Parathyroid adenoma (tissue), 2 donors: ENCODE measurements around the gene PDE8A.
"Not testable (repeated sequence)": the region's sequence is repeated elsewhere in the genome, so short reads cannot be mapped to it uniquely, and the experiment has no call there.

Experiments
- H2AFZ ChIP-seq: fragments of 300-600 bp; sonication (generic); one replicate; pipeline ENCODE4 v1.7.0; 2017; ENCODE audit warnings: antibody characterized with exemption, mild to moderate bottlenecking
- H3K27ac ChIP-seq: fragments of 300-600 bp; sonication (generic); one replicate; pipeline ENCODE4 v1.7.0; 2017
- H3K27me3 ChIP-seq: fragments of 300-600 bp; sonication (generic); one replicate; pipeline ENCODE4 v1.7.0; 2017; ENCODE audit warnings: low read length; ENCODE audit not compliant: control insufficient read depth, insufficient read depth
- H3K36me3 ChIP-seq: fragments of 300-600 bp; sonication (generic); one replicate; pipeline ENCODE4 v1.7.0; 2017; ENCODE audit warnings: low read length; ENCODE audit not compliant: control insufficient read depth, insufficient read depth
- H3K4me1 ChIP-seq: fragments of 300-600 bp; sonication (generic); one replicate; pipeline ENCODE4 v1.7.0; 2017; ENCODE audit warnings: control low read depth
- H3K4me2 ChIP-seq: fragments of 300-600 bp; sonication (generic); one replicate; pipeline ENCODE4 v1.7.0; 2017; ENCODE audit warnings: low read length
- H3K4me3 ChIP-seq: fragments of 300-600 bp; sonication (generic); one replicate; pipeline ENCODE4 v1.7.0; 2017; ENCODE audit warnings: low read depth, low read length
- H3K79me2 ChIP-seq: fragments of 300-600 bp; sonication (generic); one replicate; pipeline ENCODE4 v1.7.0; 2017; ENCODE audit warnings: control low read depth
- H3K9ac ChIP-seq: fragments of 300-600 bp; sonication (generic); one replicate; pipeline ENCODE4 v1.7.0; 2017; ENCODE audit warnings: mild to moderate bottlenecking
- H3K9me3 ChIP-seq: fragments of 300-600 bp; sonication (generic); one replicate; pipeline ENCODE4 v1.7.0; 2017; ENCODE audit warnings: low read length; ENCODE audit not compliant: control insufficient read depth
- CTCF ChIP-seq: fragments of 300-600 bp; sonication (generic); IDR thresholded peaks from one replicate; pipeline ENCODE4 v1.7.0; 2017; ENCODE audit warnings: antibody characterized with exemption, mild to moderate bottlenecking
- donor health status: primary hyperparathyroidism.

PDE8A gene

GRCh38 chr15:84983711-84984110, 2.1 kb downstream of the PDE8A start:
- H3K79me2 ChIP-seq = peaks cover 3% of the 10 kb centered on the region
- peak overlapping the region; percentile 6 for H3K4me3 ChIP-seq
- H3K27ac ChIP-seq = no peak overlapping the region
- peaks cover 6% of the 10 kb centered on the region for H3K4me1 ChIP-seq
- no peak for TF ChIP-seq CTCF
- no peaks in the 10 kb centered on the region for H3K9me3 ChIP-seq
- H2AFZ ChIP-seq = no peak overlapping the region
- H3K36me3 ChIP-seq = no peaks in the 10 kb centered on the region
- no peaks in the 10 kb centered on the region for H3K27me3 ChIP-seq
- no peak overlapping the region for H3K9ac ChIP-seq
- no peak overlapping the region for H3K4me2 ChIP-seq

GRCh38 chr15:84985158-84985557, 3.5 kb downstream of the PDE8A start:
- H3K4me1 ChIP-seq = peaks cover 6% of the 10 kb centered on the region
- no peak overlapping the region for H3K9ac ChIP-seq
- H3K9me3 ChIP-seq = no peaks in the 10 kb centered on the region
- no peak overlapping the region for H3K4me2 ChIP-seq
- H3K4me3 ChIP-seq = no peak overlapping the region
- no peaks in the 10 kb centered on the region for H3K36me3 ChIP-seq
- H2AFZ ChIP-seq = no peak overlapping the region
- TF ChIP-seq CTCF = no peak
- no peak overlapping the region for H3K27ac ChIP-seq
- H3K79me2 ChIP-seq = peaks cover 6% of the 10 kb centered on the region
- no peaks in the 10 kb centered on the region for H3K27me3 ChIP-seq

GRCh38 chr15:84987351-84987750, 5.7 kb downstream of the PDE8A start:
- not testable (repeated sequence) for H3K36me3 ChIP-seq, H3K4me1 ChIP-seq, H3K9ac ChIP-seq, H3K9me3 ChIP-seq, H3K4me3 ChIP-seq, H3K27ac ChIP-seq, H3K27me3 ChIP-seq, H3K4me2 ChIP-seq, H2AFZ ChIP-seq
- H3K79me2 ChIP-seq = peaks cover 20% of the 10 kb centered on the region

- no peaks in the 10 kb centered on the region for H3K9me3 ChIP-seq
- no peaks in the 10 kb centered on the region for H3K27me3 ChIP-seq
- no peak overlapping the region for H2AFZ ChIP-seq
- TF ChIP-seq CTCF = no peak
- H3K79me2 ChIP-seq = peaks cover 23% of the 10 kb centered on the region
- H3K27ac ChIP-seq = no peak overlapping the region
- no peak overlapping the region for H3K4me2 ChIP-seq
- peaks cover 6% of the 10 kb centered on the region for H3K4me1 ChIP-seq
- no peaks in the 10 kb centered on the region for H3K36me3 ChIP-seq
- no peak overlapping the region for H3K9ac ChIP-seq
- no peak overlapping the region for H3K4me3 ChIP-seq
These were observed 6.4 kb downstream of the PDE8A start for GRCh38 chr15:84987949-84988624.

GRCh38 chr15:84988909-84989644, 7.4 kb downstream of the PDE8A start:
- Histone ChIP-seq H3K9me3 (no peaks in the 10 kb centered on the region), H3K4me1 (peaks cover 6% of the 10 kb centered on the region), H3K36me3 (no peaks in the 10 kb centered on the region), H3K4me2 (no peak overlapping the region), H3K27ac (no peak overlapping the region), H3K79me2 (peaks cover 23% of the 10 kb centered on the region), H3K9ac (no peak overlapping the region), H3K4me3 (no peak overlapping the region), H3K27me3 (no peaks in the 10 kb centered on the region), H2AFZ (no peak overlapping the region)
- TF ChIP-seq CTCF = no peak
